ENCODE results near the gene COPG1. TPM values are rescaled to one million over a fixed set of nuclear protein-coding genes. Genes with fewer than 3 reads are reported as not detected.

COPG1 gene
- total RNA-seq, 1 donor from 2014 or later = 267 TPM

DNA sequence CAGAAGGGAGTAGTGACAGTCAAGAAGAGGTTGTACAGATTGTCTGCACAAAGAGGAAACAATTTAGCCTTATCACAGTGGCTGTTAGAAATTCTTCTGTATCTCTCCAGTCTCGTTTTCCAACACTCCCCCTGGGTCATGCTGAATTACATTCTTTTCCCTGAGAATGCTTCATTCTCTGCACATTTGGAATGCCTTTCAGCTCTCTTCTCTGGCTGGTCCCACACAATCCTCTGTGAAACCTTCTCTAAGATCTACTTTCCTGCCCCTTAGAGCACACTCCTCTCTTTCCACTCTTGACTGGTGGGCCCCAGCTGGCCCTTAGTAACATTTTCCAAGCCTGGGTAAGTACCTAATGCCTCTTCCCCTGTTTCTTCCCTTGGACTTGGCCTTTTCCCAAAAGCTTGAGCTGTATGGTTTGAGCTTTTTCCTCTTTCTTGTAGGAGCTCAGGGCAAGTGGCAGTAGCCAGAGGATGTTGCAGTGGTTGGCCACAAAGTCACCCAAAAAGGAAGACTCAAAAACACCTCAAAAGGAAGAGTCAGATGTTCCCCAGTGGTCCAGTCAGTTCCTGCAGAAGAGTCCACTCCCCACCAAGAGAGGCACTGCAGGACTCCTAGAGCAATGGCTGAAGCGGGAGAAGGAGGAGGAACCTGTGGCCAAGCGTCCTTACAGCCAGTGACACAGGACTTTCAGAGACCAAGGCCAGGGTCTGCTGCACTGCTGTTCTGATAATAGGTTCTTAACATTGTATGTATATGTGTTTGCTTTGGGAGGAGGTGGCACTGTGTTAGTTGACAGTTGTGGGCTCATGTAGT, 54.9 kb downstream of the COPG1 start:
- no peaks in the 10 kb centered on the region for H3K27me3 Mint-ChIP-seq (ENCODE audit: low read depth, unreplicated experiment)
- H3K36me3 Mint-ChIP-seq (ENCODE audit: low read depth, unreplicated experiment) = peaks cover 6% of the 10 kb centered on the region
- Histone ChIP-seq H2AFZ (ENCODE audit: low read depth, low read length) (no peak overlapping the region), H3K27me3 (ENCODE audit: insufficient read depth, low read length) (no peaks in the 10 kb centered on the region), H3K9ac (ENCODE audit: low read length) (no peak overlapping the region), H3K4me2 (ENCODE audit: low read length) (no peak overlapping the region), H3K79me2 (ENCODE audit: insufficient read depth, low read length) (no peaks in the 10 kb centered on the region), H4K20me1 (ENCODE audit: insufficient read depth, low read length) (no peaks in the 10 kb centered on the region), H3K4me3 (ENCODE audit: insufficient read depth, low read depth, low read length) (no peak overlapping the region), H3K9me3 (ENCODE audit: insufficient read depth, low read depth, low read length) (no peaks in the 10 kb centered on the region), H3K4me1 (ENCODE audit: insufficient read depth, low read length) (peaks cover 17% of the 10 kb centered on the region), H3K27ac (ENCODE audit: low read depth, low read length) (no peak overlapping the region), H3K36me3 (ENCODE audit: insufficient read depth, low read length) (peaks cover 12% of the 10 kb centered on the region)
- no peak for FAIRE-seq
- H3K27ac Mint-ChIP-seq (ENCODE audit: unreplicated experiment) = peak overlapping the region; percentile 66
- peaks cover 26% of the 10 kb centered on the region for H3K4me1 Mint-ChIP-seq (ENCODE audit: low read depth, unreplicated experiment)
- no peak for TF ChIP-seq EZH2 (IDR thresholded peaks at IDR 0.05; ENCODE audit: insufficient read depth, low read length)
- TF ChIP-seq, protein P1, sequence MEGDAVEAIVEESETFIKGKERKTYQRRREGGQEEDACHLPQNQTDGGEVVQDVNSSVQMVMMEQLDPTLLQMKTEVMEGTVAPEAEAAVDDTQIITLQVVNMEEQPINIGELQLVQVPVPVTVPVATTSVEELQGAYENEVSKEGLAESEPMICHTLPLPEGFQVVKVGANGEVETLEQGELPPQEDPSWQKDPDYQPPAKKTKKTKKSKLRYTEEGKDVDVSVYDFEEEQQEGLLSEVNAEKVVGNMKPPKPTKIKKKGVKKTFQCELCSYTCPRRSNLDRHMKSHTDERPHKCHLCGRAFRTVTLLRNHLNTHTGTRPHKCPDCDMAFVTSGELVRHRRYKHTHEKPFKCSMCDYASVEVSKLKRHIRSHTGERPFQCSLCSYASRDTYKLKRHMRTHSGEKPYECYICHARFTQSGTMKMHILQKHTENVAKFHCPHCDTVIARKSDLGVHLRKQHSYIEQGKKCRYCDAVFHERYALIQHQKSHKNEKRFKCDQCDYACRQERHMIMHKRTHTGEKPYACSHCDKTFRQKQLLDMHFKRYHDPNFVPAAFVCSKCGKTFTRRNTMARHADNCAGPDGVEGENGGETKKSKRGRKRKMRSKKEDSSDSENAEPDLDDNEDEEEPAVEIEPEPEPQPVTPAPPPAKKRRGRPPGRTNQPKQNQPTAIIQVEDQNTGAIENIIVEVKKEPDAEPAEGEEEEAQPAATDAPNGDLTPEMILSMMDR (IDR thresholded peaks at IDR 0.05; ENCODE audit: insufficient read depth, low read depth, low read length) = no peak
- no peaks in the 10 kb centered on the region for H3K9me3 Mint-ChIP-seq (ENCODE audit: unreplicated experiment)
- no peak for DNase-seq (ENCODE audit: low read depth)
- H3K4me3 Mint-ChIP-seq (ENCODE audit: unreplicated experiment) = peak overlapping the region; percentile 43

DNA sequence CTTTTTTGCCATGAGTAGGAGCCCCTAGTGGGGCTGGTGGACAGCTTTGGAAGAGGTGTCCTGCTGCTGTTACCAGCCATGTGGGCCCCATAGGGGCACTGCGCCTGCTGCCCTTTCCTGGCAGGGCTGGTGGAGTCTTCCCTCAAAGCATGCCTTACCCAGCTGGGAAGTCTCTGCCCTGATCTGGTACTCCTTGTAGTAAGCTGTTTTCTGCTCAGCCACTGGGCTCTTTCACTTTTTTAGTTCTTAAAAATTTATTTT, 55.5 kb downstream of the COPG1 start:
- peaks cover 6% of the 10 kb centered on the region for H3K36me3 Mint-ChIP-seq (ENCODE audit: low read depth, unreplicated experiment)
- Histone ChIP-seq H3K4me1 (ENCODE audit: insufficient read depth, low read length) (peaks cover 17% of the 10 kb centered on the region), H3K9me3 (ENCODE audit: insufficient read depth, low read depth, low read length) (no peaks in the 10 kb centered on the region), H3K4me2 (ENCODE audit: low read length) (no peak overlapping the region), H4K20me1 (ENCODE audit: insufficient read depth, low read length) (no peaks in the 10 kb centered on the region), H3K27me3 (ENCODE audit: insufficient read depth, low read length) (no peaks in the 10 kb centered on the region), H2AFZ (ENCODE audit: low read depth, low read length) (no peak overlapping the region), H3K79me2 (ENCODE audit: insufficient read depth, low read length) (no peaks in the 10 kb centered on the region), H3K27ac (ENCODE audit: low read depth, low read length) (no peak overlapping the region), H3K9ac (ENCODE audit: low read length) (no peak overlapping the region), H3K36me3 (ENCODE audit: insufficient read depth, low read length) (peaks cover 12% of the 10 kb centered on the region), H3K4me3 (ENCODE audit: insufficient read depth, low read depth, low read length) (no peak overlapping the region)
- H3K4me1 Mint-ChIP-seq (ENCODE audit: low read depth, unreplicated experiment) = peaks cover 26% of the 10 kb centered on the region
- DNase-seq (ENCODE audit: low read depth) (no peak), FAIRE-seq (no peak)
- H3K9me3 Mint-ChIP-seq (ENCODE audit: unreplicated experiment) = no peaks in the 10 kb centered on the region
- no peaks in the 10 kb centered on the region for H3K27me3 Mint-ChIP-seq (ENCODE audit: low read depth, unreplicated experiment)
- no peak overlapping the region for H3K27ac Mint-ChIP-seq (ENCODE audit: unreplicated experiment)
- no peak for TF ChIP-seq EZH2 (IDR thresholded peaks at IDR 0.05; ENCODE audit: insufficient read depth, low read length)
- TF ChIP-seq, protein P1 (IDR thresholded peaks at IDR 0.05; ENCODE audit: insufficient read depth, low read depth, low read length) = no peak
- no peak overlapping the region for H3K4me3 Mint-ChIP-seq (ENCODE audit: unreplicated experiment)

DNA sequence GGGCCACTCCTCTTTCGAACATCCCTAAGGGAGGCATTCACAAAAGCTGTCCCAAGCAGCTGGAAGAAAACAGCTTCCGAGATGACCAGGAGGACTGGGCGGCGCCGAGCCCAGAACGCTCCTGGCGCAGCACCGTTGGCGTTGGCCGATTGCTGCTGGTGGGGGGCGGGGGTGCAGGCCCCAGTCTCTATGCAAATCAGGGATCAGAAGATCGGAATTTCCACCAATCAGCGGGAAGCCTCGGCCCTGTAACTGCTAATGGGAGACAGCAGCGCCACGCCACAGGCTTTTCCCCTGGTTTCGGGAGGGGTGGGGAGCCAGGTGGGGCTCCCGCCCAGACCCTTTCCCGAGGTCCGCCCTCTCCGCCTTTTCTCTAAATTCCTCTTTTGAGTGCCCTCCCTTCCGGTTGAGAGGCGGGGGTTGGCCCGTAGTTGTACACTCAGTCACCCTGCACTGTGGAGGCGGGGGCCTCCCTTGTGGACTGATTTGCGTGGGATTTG, 56.2 kb downstream of the COPG1 start:
- TF ChIP-seq EZH2 (IDR thresholded peaks at IDR 0.05; ENCODE audit: insufficient read depth, low read length) = no peak
- TF ChIP-seq, protein P1 (IDR thresholded peaks at IDR 0.05; ENCODE audit: insufficient read depth, low read depth, low read length) = no peak

More for the DNA sequence above, 56.2 kb downstream of the COPG1 start:
- peaks cover 26% of the 10 kb centered on the region for H3K4me1 Mint-ChIP-seq (ENCODE audit: low read depth, unreplicated experiment)
- H3K9me3 Mint-ChIP-seq (ENCODE audit: unreplicated experiment) = no peaks in the 10 kb centered on the region
- peak overlapping the region; percentile 76 for H2AFZ ChIP-seq (ENCODE audit: low read depth, low read length)
- peak overlapping the region; percentile 66 for H3K4me3 Mint-ChIP-seq (ENCODE audit: unreplicated experiment)
- DNase-seq (ENCODE audit: low read depth) = peak; percentile 89
- H3K27me3 Mint-ChIP-seq (ENCODE audit: low read depth, unreplicated experiment) = no peaks in the 10 kb centered on the region
- H3K36me3 Mint-ChIP-seq (ENCODE audit: low read depth, unreplicated experiment) = peaks cover 9% of the 10 kb centered on the region
- H3K4me3 ChIP-seq (ENCODE audit: insufficient read depth, low read depth, low read length) = peak overlapping the region; percentile 44
- H3K4me2 ChIP-seq (ENCODE audit: low read length) = peak overlapping the region; percentile 76
- no peaks in the 10 kb centered on the region for H3K79me2 ChIP-seq (ENCODE audit: insufficient read depth, low read length)
- peaks cover 8% of the 10 kb centered on the region for H3K36me3 ChIP-seq (ENCODE audit: insufficient read depth, low read length)
- H3K9ac ChIP-seq (ENCODE audit: low read length) = peak overlapping the region; percentile 42
- peak overlapping the region; percentile 43 for H3K27ac ChIP-seq (ENCODE audit: low read depth, low read length)
- H3K27me3 ChIP-seq (ENCODE audit: insufficient read depth, low read length) = no peaks in the 10 kb centered on the region
- no peaks in the 10 kb centered on the region for H4K20me1 ChIP-seq (ENCODE audit: insufficient read depth, low read length)
- no peak for FAIRE-seq
- H3K9me3 ChIP-seq (ENCODE audit: insufficient read depth, low read depth, low read length) = no peaks in the 10 kb centered on the region
- H3K27ac Mint-ChIP-seq (ENCODE audit: unreplicated experiment) = peak overlapping the region; percentile 77
- H3K4me1 ChIP-seq (ENCODE audit: insufficient read depth, low read length) = peaks cover 17% of the 10 kb centered on the region

Data from astrocyte (in vitro differentiated cells and primary cell).